Activated CD8-positive, alpha-beta memory T cell treated with anti-CD3 and anti-CD28 coated beads, Interleukin-2, amount 50 U/mL, for 4 hours (primary cell): ENCODE data around the gene HS3ST4.

Source experiments
- DNase-seq: peaks from one replicate; pipeline ENCODE4 v3.0.0-alpha.2; 2020

HS3ST4 gene

GRCh38 chr16:25691519-25692091 is at the start of gene HS3ST4:
Gene HS3ST4, plus strand, starts transcription at chr16:25691959.
- no peak for DNase-seq

GRCh38 chr16:25643633-25644032 is 48.1 kb upstream of the HS3ST4 start:
- no peak for DNase-seq

- no peak for DNase-seq
Measured at GRCh38 chr16:25656639-25657038, 35.1 kb upstream of the HS3ST4 start.

- DNase-seq: no peak
Measured at GRCh38 chr16:25676820-25677219, 14.9 kb upstream of the HS3ST4 start.

GRCh38 chr16:25679511-25679910 is 12.2 kb upstream of the HS3ST4 start:
- no peak for DNase-seq

GRCh38 chr16:25689137-25689836 is 2.5 kb upstream of the HS3ST4 start:
- DNase-seq: no peak

GRCh38 chr16:25690552-25691143 is 1.1 kb upstream of the HS3ST4 start:
- DNase-seq: no peak

GRCh38 chr16:25692351-25692741 is 587 bp downstream of the HS3ST4 start:
- DNase-seq: no peak

GRCh38 chr16:25692742-25693508 is 1.2 kb downstream of the HS3ST4 start:
- DNase-seq: no peak

- no peak for DNase-seq
Measured at GRCh38 chr16:25693631-25694030, 1.9 kb downstream of the HS3ST4 start.

GRCh38 chr16:25699069-25699468 is 7.3 kb downstream of the HS3ST4 start:
- DNase-seq: no peak

GRCh38 chr16:25700547-25700946 is 8.8 kb downstream of the HS3ST4 start:
- DNase-seq: no peak

GRCh38 chr16:25707553-25707952 is 15.8 kb downstream of the HS3ST4 start:
- no peak for DNase-seq

- DNase-seq: no peak
Measured at GRCh38 chr16:25707982-25708583, 16.3 kb downstream of the HS3ST4 start.

- no peak for DNase-seq
Measured at GRCh38 chr16:25709213-25709612, 17.5 kb downstream of the HS3ST4 start.

- DNase-seq: no peak
Measured at GRCh38 chr16:25713785-25714570, 22.2 kb downstream of the HS3ST4 start.

GRCh38 chr16:25716186-25716585 is 24.4 kb downstream of the HS3ST4 start:
- DNase-seq: no peak

- no peak for DNase-seq
Measured at GRCh38 chr16:25721439-25721838, 29.7 kb downstream of the HS3ST4 start.

GRCh38 chr16:25726430-25727098 is 34.8 kb downstream of the HS3ST4 start:
- no peak for DNase-seq

GRCh38 chr16:25729188-25729915 is 37.6 kb downstream of the HS3ST4 start:
- DNase-seq: no peak

- DNase-seq: no peak
Measured at GRCh38 chr16:25730396-25730795, 38.6 kb downstream of the HS3ST4 start.
